GM18867 (cell line): ENCODE results near the gene ADAMTS15.

ENCODE experiments used
- ATAC-seq: cut with Tn5 transposase; IDR thresholded peaks from one replicate; pipeline ENCODE4 v1.9.1; 2021; ENCODE audit warnings: mild to moderate bottlenecking, moderate library complexity; ENCODE audit not compliant: unreplicated experiment

Gene ADAMTS15

GRCh38 chr11:130476200-130476921 lies 27.9 kb downstream of the ADAMTS15 start:
- ATAC-seq, result no peak

- no peak for ATAC-seq
Measured at GRCh38 chr11:130476922-130477491, 28.6 kb downstream of the ADAMTS15 start.

- no peak for ATAC-seq
Measured at GRCh38 chr11:130477586-130478203, 29.2 kb downstream of the ADAMTS15 start.

GRCh38 chr11:130478204-130478701 lies 29.8 kb downstream of the ADAMTS15 start:
- no peak for ATAC-seq

GRCh38 chr11:130478881-130479280 lies 30.4 kb downstream of the ADAMTS15 start:
- no peak for ATAC-seq

- no peak for ATAC-seq
Measured at GRCh38 chr11:130480186-130480585, 31.7 kb downstream of the ADAMTS15 start.

- ATAC-seq, result no peak
Measured at GRCh38 chr11:130480711-130481140, 32.3 kb downstream of the ADAMTS15 start.

GRCh38 chr11:130483124-130483523 lies 34.7 kb downstream of the ADAMTS15 start:
- ATAC-seq, result no peak

- no peak for ATAC-seq
Measured at GRCh38 chr11:130485983-130486382, 37.5 kb downstream of the ADAMTS15 start.

- no peak for ATAC-seq
Measured at GRCh38 chr11:130486391-130486836, 38.0 kb downstream of the ADAMTS15 start.

GRCh38 chr11:130486987-130487923 lies 38.8 kb downstream of the ADAMTS15 start:
- ATAC-seq, result no peak

GRCh38 chr11:130487924-130488815 lies 39.7 kb downstream of the ADAMTS15 start:
- no peak for ATAC-seq

GRCh38 chr11:130488848-130489584 lies 40.6 kb downstream of the ADAMTS15 start:
- no peak for ATAC-seq

GRCh38 chr11:130489716-130490115 lies 41.3 kb downstream of the ADAMTS15 start:
- no peak for ATAC-seq

GRCh38 chr11:130490682-130491449 lies 42.4 kb downstream of the ADAMTS15 start:
- no peak for ATAC-seq

- ATAC-seq, result no peak
Measured at GRCh38 chr11:130498181-130498580, 49.7 kb downstream of the ADAMTS15 start.

GRCh38 chr11:130499828-130500227 lies 51.4 kb downstream of the ADAMTS15 start:
- no peak for ATAC-seq

GRCh38 chr11:130504317-130504716 lies 55.9 kb downstream of the ADAMTS15 start:
- no peak for ATAC-seq
